Right cardiac atrium (tissue), 5 donors: Measurements from ENCODE around the gene IL17C. TPM values are rescaled to one million over a fixed set of nuclear protein-coding genes. Genes with fewer than 3 reads are reported as not detected.

Experiments used
- ATAC-seq, 2 donors: fragments of 200-7000 bp; cut with Tn5 transposase; one replicate each; pipeline versions ENCODE4 v1.8.0 to v1.9.1; 2020; ENCODE audit warnings: moderate library complexity in 2 of 2, mild to moderate bottlenecking in 1 of 2
- DNase-seq, 3 donors: peaks; one replicate each; pipeline ENCODE4 v3.0.0-alpha.2; 2020
- H3K27ac ChIP-seq: one replicate; pipeline ENCODE4 v1.5.1; 2013; ENCODE audit warnings: mild to moderate bottlenecking, low read length, control low read depth, moderate library complexity
- H3K27me3 ChIP-seq: one replicate; pipeline ENCODE4 v1.6.1; 2013; ENCODE audit not compliant: control insufficient read depth, insufficient read depth
- H3K4me1 ChIP-seq: one replicate; pipeline ENCODE4 v1.6.1; 2013; ENCODE audit warnings: low read length; ENCODE audit not compliant: control insufficient read depth, insufficient read depth
- H3K4me3 ChIP-seq: one replicate; pipeline ENCODE4 v1.5.1; 2013; ENCODE audit warnings: low read length, control low read depth
- H3K9me3 ChIP-seq: one replicate; pipeline ENCODE4 v1.6.1; 2013; ENCODE audit warnings: low read length; ENCODE audit not compliant: control insufficient read depth
- WGBS: extraction: QIAGEN DNeasy Blood & Tissue Kit; methylation state at CpG from one replicate; pipeline ENCODE4 v1.1.7; 2013; 5-methylcytosine and 5-hydroxymethylcytosine counted together
- intact Hi-C, 4 donors: fragments of 100-400 bp; cut with DNase I; formaldehyde crosslinking; loops; one replicate each; pipeline versions ENCODE4 v1.11.0 to v1.14.0; 2022 to 2023
- polyA plus RNA-seq: library from polyadenylated mRNA; stranded (reverse); fragments of 200-250 nt; gene quantifications from one replicate; pipeline ENCODE4 v1.2.3, GENCODE V29; 2013
- total RNA-seq, 4 donors: library from RNA; stranded (reverse); fragmentation: NEBNext Ultra II Directional; extraction: Animal tissue kit (Norgen Biotek cat#: 25700); gene quantifications; one replicate each; pipeline ENCODE4 v1.2.1, GENCODE V29; 2021
- donor health status: healthy with polysubstance abuse.
- donor health status: DM: no; HTN: yes; CAD: no.
- donor health status: DM: no; HTN: no; CAD: no.
- donor health status: DM: no; HTN: yes; CAD: no; lungs with severe emphysema.
- donor health status: DM: yes; HTN: yes; CAD: no.

IL17C gene
- total and polyA plus RNA-seq, 5 donors = not detected

GRCh38 chr16:88681084-88681680 is 42.8 kb downstream of the IL17C start:
- no peak overlapping the region for H3K4me3 ChIP-seq
- peak in 2 of 3 donors; percentile 56 to 67 for DNase-seq
- no peaks in the 10 kb centered on the region for H3K4me1 ChIP-seq
- no peak for ATAC-seq
- no peaks in the 10 kb centered on the region for H3K27me3 ChIP-seq
- no peak overlapping the region for H3K27ac ChIP-seq
- H3K9me3 ChIP-seq = no peaks in the 10 kb centered on the region
- intact Hi-C loops = no loop called here
- 55% methylated on average over 31 of the region's 31 CpGs for WGBS

GRCh38 chr16:88681709-88682451 is 43.5 kb downstream of the IL17C start:
- ATAC-seq = peak in 1 of 2 donors; percentile 9
- H3K4me1 ChIP-seq = peaks cover 4% of the 10 kb centered on the region
- intact Hi-C loops = no loop called here

GRCh38 chr16:88684569-88685155 is 46.3 kb downstream of the IL17C start:
- DNase-seq (peak in 1 of 3 donors; percentile 45), ATAC-seq (no peak)
- no peaks in the 10 kb centered on the region for H3K9me3 ChIP-seq
- 71% methylated on average over 15 of the region's 15 CpGs for WGBS
- H3K4me1 ChIP-seq = peaks cover 4% of the 10 kb centered on the region
- H3K27me3 ChIP-seq = no peaks in the 10 kb centered on the region
- H3K27ac ChIP-seq = no peak overlapping the region
- H3K4me3 ChIP-seq = no peak overlapping the region
- intact Hi-C loops = no loop called here

More at GRCh38 chr16:88681709-88682451, 43.5 kb downstream of the IL17C start:
- DNase-seq = peak in 1 of 3 donors; percentile 81
- no peaks in the 10 kb centered on the region for H3K27me3 ChIP-seq
- 34% methylated on average over 21 of the region's 21 CpGs for WGBS
- no peak overlapping the region for H3K4me3 ChIP-seq
- no peaks in the 10 kb centered on the region for H3K9me3 ChIP-seq
- H3K27ac ChIP-seq = no peak overlapping the region

GRCh38 chr16:88685156-88686061 is 47.0 kb downstream of the IL17C start:
- H3K9me3 ChIP-seq = no peaks in the 10 kb centered on the region
- H3K4me3 ChIP-seq = peak overlapping the region; percentile 71
- no peak overlapping the region for H3K27ac ChIP-seq
- WGBS = 6% methylated on average over 33 of the region's 33 CpGs
- no peaks in the 10 kb centered on the region for H3K27me3 ChIP-seq
- peaks cover 4% of the 10 kb centered on the region for H3K4me1 ChIP-seq
- intact Hi-C loops = no loop called here
- DNase-seq (peak in 1 of 3 donors; percentile 67), ATAC-seq (peak in 1 of 2 donors; percentile 8)

- WGBS = under 1% methylated on average over 25 of the region's 25 CpGs
- H3K9me3 ChIP-seq = no peaks in the 10 kb centered on the region
- intact Hi-C loops = no loop called here
- H3K27me3 ChIP-seq = no peaks in the 10 kb centered on the region
- H3K4me1 ChIP-seq = peaks cover 4% of the 10 kb centered on the region
- no peak overlapping the region for H3K27ac ChIP-seq
- peak overlapping the region; percentile 71 for H3K4me3 ChIP-seq
- DNase-seq (peak in 1 of 3 donors; percentile 57), ATAC-seq (peak; percentile 28 to 29)
These were observed 47.7 kb downstream of the IL17C start for GRCh38 chr16:88686062-88686438.

- Histone ChIP-seq H3K4me1 (peaks cover 4% of the 10 kb centered on the region), H3K27me3 (no peaks in the 10 kb centered on the region), H3K4me3 (peak within 1 kb of the TSS; percentile 71), H3K9me3 (no peaks in the 10 kb centered on the region), H3K27ac (no peak within 1 kb of the TSS)
- ATAC-seq (peak; percentile 88 to 89), DNase-seq (peak; percentile 79 to 92 (median 92))
- intact Hi-C loops = no loop called here
- WGBS = 5% methylated on average over 65 of the region's 65 CpGs
These were observed 48.3 kb downstream of the IL17C start, which contains the start of gene SNAI3 for GRCh38 chr16:88686439-88687253. Gene SNAI3, minus strand, starts transcription at chr16:88686507. Its CDS starts 101 bp downstream, at chr16:88686406.

- H3K4me3 ChIP-seq = no peak overlapping the region
- ATAC-seq (no peak), DNase-seq (peak in 1 of 3 donors; percentile 37)
- intact Hi-C loops = no loop called here
- no peak overlapping the region for H3K27ac ChIP-seq
- H3K27me3 ChIP-seq = no peaks in the 10 kb centered on the region
- peaks cover 4% of the 10 kb centered on the region for H3K4me1 ChIP-seq
- no peaks in the 10 kb centered on the region for H3K9me3 ChIP-seq
- 55% methylated on average over 10 of the region's 10 CpGs for WGBS
These were observed 48.8 kb downstream of the IL17C start for GRCh38 chr16:88687254-88687576.

- ATAC-seq (no peak), DNase-seq (peak in 1 of 3 donors; percentile 22)
- H3K27me3 ChIP-seq = no peaks in the 10 kb centered on the region
- intact Hi-C loops = no loop called here
- no peak overlapping the region for H3K4me3 ChIP-seq
- WGBS = 73% methylated on average over 3 of the region's 3 CpGs
- no peaks in the 10 kb centered on the region for H3K9me3 ChIP-seq
- peaks cover 4% of the 10 kb centered on the region for H3K4me1 ChIP-seq
- H3K27ac ChIP-seq = no peak overlapping the region
These were observed 49.3 kb downstream of the IL17C start for GRCh38 chr16:88687676-88688012.

GRCh38 chr16:88688013-88688778 is 49.8 kb downstream of the IL17C start:
- H3K9me3 ChIP-seq = no peaks in the 10 kb centered on the region
- ATAC-seq (no peak), DNase-seq (peak in 2 of 3 donors; percentile 12 to 40)
- 32% methylated on average over 28 of the region's 28 CpGs for WGBS
- H3K4me1 ChIP-seq = peaks cover 4% of the 10 kb centered on the region
- no peak overlapping the region for H3K4me3 ChIP-seq
- H3K27ac ChIP-seq = no peak overlapping the region
- intact Hi-C loops = no loop called here
- H3K27me3 ChIP-seq = no peaks in the 10 kb centered on the region
